HG03103 (cell line): ENCODE results near the gene CRTC3.
A peak's percentile ranks its signal among the peaks of the same experiment; 100 is the strongest.

Source experiments
- ATAC-seq: cut with Tn5 transposase; IDR thresholded peaks from one replicate; pipeline ENCODE4 v1.9.1; 2021; ENCODE audit warnings: low read depth; ENCODE audit not compliant: unreplicated experiment

Gene CRTC3

GRCh38 chr15:90520365-90520764 is 9.4 kb upstream of the CRTC3 start:
- ATAC-seq = no peak

GRCh38 chr15:90523373-90523772 is 6.3 kb upstream of the CRTC3 start:
- no peak for ATAC-seq

- peak; percentile 60 for ATAC-seq
These were observed 5.5 kb upstream of the CRTC3 start for GRCh38 chr15:90524018-90524803.

- ATAC-seq = no peak
These were observed 732 bp upstream of the CRTC3 start for GRCh38 chr15:90529011-90529370.

- ATAC-seq = peak; percentile 32
These were observed 728 bp downstream of the CRTC3 start for GRCh38 chr15:90530250-90531051.

- ATAC-seq = no peak
These were observed 1.4 kb downstream of the CRTC3 start for GRCh38 chr15:90531147-90531546.

GRCh38 chr15:90535254-90535653 is 5.5 kb downstream of the CRTC3 start:
- ATAC-seq = no peak

- ATAC-seq = no peak
These were observed 10.1 kb downstream of the CRTC3 start for GRCh38 chr15:90539789-90540188.

- ATAC-seq = no peak
These were observed 11.0 kb downstream of the CRTC3 start for GRCh38 chr15:90540768-90541167.

GRCh38 chr15:90545095-90545494 is 15.4 kb downstream of the CRTC3 start:
- ATAC-seq = no peak

GRCh38 chr15:90547540-90547939 is 17.8 kb downstream of the CRTC3 start:
- no peak for ATAC-seq

- peak; percentile 62 for ATAC-seq
These were observed 21.2 kb downstream of the CRTC3 start for GRCh38 chr15:90550919-90551318.

- ATAC-seq = no peak
These were observed 22.6 kb downstream of the CRTC3 start for GRCh38 chr15:90552162-90552928.

GRCh38 chr15:90552929-90553211 is 23.1 kb downstream of the CRTC3 start:
- ATAC-seq = no peak

- ATAC-seq = no peak
These were observed 23.6 kb downstream of the CRTC3 start for GRCh38 chr15:90553248-90553745.

- no peak for ATAC-seq
These were observed 27.7 kb downstream of the CRTC3 start for GRCh38 chr15:90557186-90558084.

GRCh38 chr15:90558171-90558573 is 28.4 kb downstream of the CRTC3 start:
- no peak for ATAC-seq

- ATAC-seq = no peak
These were observed 29.4 kb downstream of the CRTC3 start for GRCh38 chr15:90559119-90559518.

GRCh38 chr15:90560229-90560776 is 30.6 kb downstream of the CRTC3 start:
- ATAC-seq = no peak
